Measurements from ENCODE around the gene ZNF93. TPM values are rescaled to one million over a fixed set of nuclear protein-coding genes. Genes with fewer than 3 reads are reported as not detected.
"Not testable (repeated sequence)": the region's sequence is repeated elsewhere in the genome, so short reads cannot be mapped to it uniquely, and the experiment has no call there.

Gene ZNF93
- total RNA-seq, 1 experiment from 2014 or later = 13.1 TPM

GRCh38 chr19:19930417-19930816 is 29.7 kb downstream of the ZNF93 start:
- Histone ChIP-seq H3K9me3 (ENCODE audit: low read depth, low read length, poor library complexity, severe bottlenecking) (peaks cover 53% of the 10 kb centered on the region), H3K36me3 (ENCODE audit: insufficient read depth, low read length, poor library complexity, severe bottlenecking) (peaks cover 16% of the 10 kb centered on the region)
- POLR2A ChIA-PET (ENCODE audit: low non-redundant PET); H3K27ac ChIP-seq (ENCODE audit: low read depth, low read length, poor library complexity, severe bottlenecking); CTCF ChIA-PET; H3K4me3 ChIP-seq (ENCODE audit: low read depth, low read length, poor library complexity, severe bottlenecking); BruUV-seq (replicated peaks); H3K27me3 ChIP-seq (replicated peaks; ENCODE audit: insufficient read depth, low read depth, low read length, poor library complexity); intact Hi-C loops (cut with micrococcal nuclease; ENCODE audit: unreplicated experiment); H3K4me1 ChIP-seq (ENCODE audit: insufficient read depth, low read length, poor library complexity, severe bottlenecking): not testable (repeated sequence)
- DNase-seq (ENCODE audit: low spot score) = peak; percentile 4
- TF ChIP-seq CTCF (conservative IDR thresholded peaks at IDR 0.05; ENCODE audit: low read depth, low read length) = 0 out of 2 replicates have a peak, but pooled peaks have one; percentile 26

GRCh38 chr19:19933432-19934314 is 32.9 kb downstream of the ZNF93 start:
- POLR2A ChIA-PET (ENCODE audit: low non-redundant PET); CTCF ChIA-PET; H3K27ac ChIP-seq (ENCODE audit: low read depth, low read length, poor library complexity, severe bottlenecking); H3K36me3 ChIP-seq (ENCODE audit: insufficient read depth, low read length, poor library complexity, severe bottlenecking); DNase-seq (ENCODE audit: low spot score); H3K4me1 ChIP-seq (ENCODE audit: insufficient read depth, low read length, poor library complexity, severe bottlenecking); intact Hi-C loops (cut with micrococcal nuclease; ENCODE audit: unreplicated experiment); H3K4me3 ChIP-seq (ENCODE audit: low read depth, low read length, poor library complexity, severe bottlenecking); H3K27me3 ChIP-seq (replicated peaks; ENCODE audit: insufficient read depth, low read depth, low read length, poor library complexity); BruUV-seq (replicated peaks): not testable (repeated sequence)
- peaks cover 57% of the 10 kb centered on the region for H3K9me3 ChIP-seq (ENCODE audit: low read depth, low read length, poor library complexity, severe bottlenecking)

DNA sequence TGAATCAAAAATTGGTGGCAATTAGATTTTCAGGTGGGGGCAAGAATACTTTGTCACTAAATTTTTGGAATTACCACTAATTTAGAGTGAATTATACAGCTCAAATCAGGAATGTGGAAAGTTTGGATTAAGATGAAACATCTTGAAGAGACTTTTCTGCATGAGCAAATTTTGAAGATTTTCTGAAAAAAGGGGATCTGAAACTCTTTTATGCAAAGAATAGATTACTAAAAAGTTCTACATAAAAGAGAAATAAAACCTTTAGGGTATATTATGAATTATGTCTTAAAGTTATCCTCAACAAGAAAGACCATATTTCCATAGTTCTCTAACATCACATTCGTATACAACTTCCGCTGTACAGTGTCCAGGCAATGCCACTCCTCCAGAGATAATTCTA is 36.7 kb downstream of the ZNF93 start:
- CTCF ChIA-PET = no interaction called here

More for the DNA sequence above, 36.7 kb downstream of the ZNF93 start:
- no peak for TF ChIP-seq CTCF (conservative IDR thresholded peaks at IDR 0.05; ENCODE audit: low read depth, low read length)
- no peak for TF ChIP-seq EZH2 (IDR thresholded peaks at IDR 0.05; ENCODE audit: borderline replicate concordance, low read depth, low read length, poor library complexity, severe bottlenecking)
- POLR2A ChIA-PET (ENCODE audit: low non-redundant PET) = no interaction called here
- intact Hi-C loops (cut with micrococcal nuclease; ENCODE audit: unreplicated experiment) = no loop called here
- H3K4me1 ChIP-seq (ENCODE audit: insufficient read depth, low read length, poor library complexity, severe bottlenecking) = no peaks in the 10 kb centered on the region
- no TSS peak for BruUV-seq (replicated peaks)
- no peak overlapping the region for H3K4me3 ChIP-seq (ENCODE audit: low read depth, low read length, poor library complexity, severe bottlenecking)
- DNase-seq (ENCODE audit: low spot score) = no peak
- no peak overlapping the region for H3K27ac ChIP-seq (ENCODE audit: low read depth, low read length, poor library complexity, severe bottlenecking)
- H3K27me3 ChIP-seq (replicated peaks; ENCODE audit: insufficient read depth, low read depth, low read length, poor library complexity) = no peaks in the 10 kb centered on the region
- peaks cover 8% of the 10 kb centered on the region for H3K36me3 ChIP-seq (ENCODE audit: insufficient read depth, low read length, poor library complexity, severe bottlenecking)
- peaks cover 55% of the 10 kb centered on the region for H3K9me3 ChIP-seq (ENCODE audit: low read depth, low read length, poor library complexity, severe bottlenecking)

All from A673 (cell line).